Measurements from ENCODE around the gene NRXN3.

The NRXN3 gene

GRCh38 chr14:79442786-79443185 is 1272.6 kb downstream of the NRXN3 start:
- DNase-seq, result no peak

- no peak for DNase-seq
Observed at GRCh38 chr14:79443602-79444001, 1273.4 kb downstream of the NRXN3 start.

- DNase-seq, result no peak
Observed at GRCh38 chr14:79448960-79449359, 1278.8 kb downstream of the NRXN3 start.

- no peak for DNase-seq
Observed at GRCh38 chr14:79451601-79452000, 1281.4 kb downstream of the NRXN3 start.

GRCh38 chr14:79453276-79453675 is 1283.1 kb downstream of the NRXN3 start:
- DNase-seq, result no peak

- no peak for DNase-seq
Observed at GRCh38 chr14:79464468-79464867, 1294.3 kb downstream of the NRXN3 start.

- DNase-seq, result no peak
Observed at GRCh38 chr14:79465651-79466050, 1295.5 kb downstream of the NRXN3 start.

GRCh38 chr14:79466938-79467527 is 1296.9 kb downstream of the NRXN3 start:
- no peak for DNase-seq

GRCh38 chr14:79467835-79468234 is 1297.7 kb downstream of the NRXN3 start:
- DNase-seq, result no peak

GRCh38 chr14:79468486-79468885 is 1298.3 kb downstream of the NRXN3 start:
- DNase-seq, result no peak

GRCh38 chr14:79473651-79474050 is 1303.5 kb downstream of the NRXN3 start:
- no peak for DNase-seq

- no peak for DNase-seq
Observed at GRCh38 chr14:79475887-79476532, 1305.8 kb downstream of the NRXN3 start.

GRCh38 chr14:79476552-79476951 is 1306.4 kb downstream of the NRXN3 start:
- no peak for DNase-seq

GRCh38 chr14:79480212-79480611 is 1310.0 kb downstream of the NRXN3 start:
- DNase-seq, result no peak

- DNase-seq, result no peak
Observed at GRCh38 chr14:79482825-79483224, 1312.7 kb downstream of the NRXN3 start.

GRCh38 chr14:79483477-79484388 is 1313.6 kb downstream of the NRXN3 start:
- no peak for DNase-seq

GRCh38 chr14:79487632-79488031 is 1317.5 kb downstream of the NRXN3 start:
- DNase-seq, result no peak

GRCh38 chr14:79491161-79491560 is 1321.0 kb downstream of the NRXN3 start:
- DNase-seq, result no peak

GRCh38 chr14:79493081-79493645 is 1323.0 kb downstream of the NRXN3 start:
- DNase-seq, result no peak

GRCh38 chr14:79496701-79497100 is 1326.5 kb downstream of the NRXN3 start:
- no peak for DNase-seq

- no peak for DNase-seq
Observed at GRCh38 chr14:79500489-79500888, 1330.3 kb downstream of the NRXN3 start.

- no peak for DNase-seq
Observed at GRCh38 chr14:79502136-79502750, 1332.1 kb downstream of the NRXN3 start.

All from anterior cingulate cortex (tissue), 58 donors.